ENCODE data around the gene CELF2. TPM values are rescaled to one million over a fixed set of nuclear protein-coding genes. Genes with fewer than 3 reads are reported as not detected.

CELF2 gene
- total RNA-seq, 1 experiment from 2014 or later = 0.07 TPM

DNA sequence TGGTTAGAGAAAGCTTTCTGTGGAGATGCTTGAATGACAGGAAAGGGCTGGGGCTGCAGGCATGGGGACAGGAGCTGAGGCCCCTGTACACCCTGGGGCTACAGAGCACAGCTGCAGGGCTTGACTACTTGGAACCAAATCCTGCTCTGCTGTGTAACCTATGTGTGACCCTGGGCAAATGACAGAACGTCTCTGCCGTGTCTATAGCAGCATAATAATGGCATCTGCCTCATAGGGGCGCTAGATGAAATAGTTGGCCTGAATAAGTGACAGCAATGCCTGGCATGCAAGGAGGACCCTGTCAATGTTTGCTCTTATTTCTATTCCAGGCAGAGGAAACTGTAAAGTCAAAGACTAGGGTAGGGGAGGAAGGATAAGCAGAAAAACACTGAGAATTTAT, 339.8 kb downstream of the CELF2 start:
- CTCF ChIA-PET = no interaction called here
- BruUV-seq (replicated peaks) = no TSS peak
- H3K27me3 Mint-ChIP-seq (ENCODE audit: insufficient read depth, unreplicated experiment) = no peaks in the 10 kb centered on the region

DNA sequence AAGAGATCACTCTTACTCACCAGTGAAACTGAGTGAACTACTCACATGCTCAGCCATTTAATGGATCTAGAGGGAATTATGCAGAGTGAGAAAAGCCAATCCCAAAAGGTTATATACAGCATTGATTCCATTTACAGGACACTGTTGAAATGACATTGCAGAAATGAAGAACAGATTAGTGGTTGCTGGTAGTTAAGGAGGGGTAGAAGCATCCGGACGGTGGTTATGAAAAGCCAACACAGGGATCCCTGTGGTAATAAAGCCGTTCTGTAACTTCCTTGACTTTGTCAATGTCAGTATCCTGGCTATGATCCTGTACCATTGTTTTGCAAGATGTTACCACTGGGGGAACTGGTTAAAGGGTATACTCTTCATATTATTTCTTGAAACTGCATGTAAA, 340.3 kb downstream of the CELF2 start:
- Mint-ChIP-seq H3K9me3 (ENCODE audit: unreplicated experiment) (no peaks in the 10 kb centered on the region), H3K27me3 (ENCODE audit: insufficient read depth, unreplicated experiment) (no peaks in the 10 kb centered on the region), H3K27ac (ENCODE audit: low read depth, unreplicated experiment) (no peak overlapping the region), H3K4me3 (ENCODE audit: unreplicated experiment) (no peak overlapping the region), H3K36me3 (ENCODE audit: insufficient read depth, unreplicated experiment) (peaks cover 5% of the 10 kb centered on the region), H3K4me1 (ENCODE audit: insufficient read depth, unreplicated experiment) (no peaks in the 10 kb centered on the region)
- no peak for DNase-seq (ENCODE audit: unreplicated experiment)
- BruUV-seq (replicated peaks) = no TSS peak
- ChIA-PET CTCF (no interaction called here), POLR2A (no interaction called here)
- intact Hi-C loops (cut with micrococcal nuclease) = no loop called here
- TF ChIP-seq CTCF (IDR thresholded peaks at IDR 0.05; ENCODE audit: unreplicated experiment) = no peak

More for the DNA sequence above, 339.8 kb downstream of the CELF2 start:
- no peak for DNase-seq (ENCODE audit: unreplicated experiment)
- H3K4me1 Mint-ChIP-seq (ENCODE audit: insufficient read depth, unreplicated experiment) = no peaks in the 10 kb centered on the region
- POLR2A ChIA-PET = no interaction called here
- TF ChIP-seq CTCF (IDR thresholded peaks at IDR 0.05; ENCODE audit: unreplicated experiment) = no peak
- H3K4me3 Mint-ChIP-seq (ENCODE audit: unreplicated experiment) = no peak overlapping the region
- intact Hi-C loops (cut with micrococcal nuclease) = no loop called here
- H3K27ac Mint-ChIP-seq (ENCODE audit: low read depth, unreplicated experiment) = no peak overlapping the region
- no peaks in the 10 kb centered on the region for H3K9me3 Mint-ChIP-seq (ENCODE audit: unreplicated experiment)
- peaks cover 5% of the 10 kb centered on the region for H3K36me3 Mint-ChIP-seq (ENCODE audit: insufficient read depth, unreplicated experiment)

- CTCF ChIA-PET = interaction anchor here (0.6 kb wide), 1 partner anchor 26 kb away, joined by 6 read pairs; no protein-coding TSS in a partner anchor
- no TSS peak for BruUV-seq (replicated peaks)
- no peaks in the 10 kb centered on the region for H3K4me1 Mint-ChIP-seq (ENCODE audit: insufficient read depth, unreplicated experiment)
- peaks cover 5% of the 10 kb centered on the region for H3K36me3 Mint-ChIP-seq (ENCODE audit: insufficient read depth, unreplicated experiment)
- DNase-seq (ENCODE audit: unreplicated experiment) = no peak
- H3K4me3 Mint-ChIP-seq (ENCODE audit: unreplicated experiment) = no peak overlapping the region
- POLR2A ChIA-PET = no interaction called here
- no peaks in the 10 kb centered on the region for H3K27me3 Mint-ChIP-seq (ENCODE audit: insufficient read depth, unreplicated experiment)
- H3K27ac Mint-ChIP-seq (ENCODE audit: low read depth, unreplicated experiment) = no peak overlapping the region
- intact Hi-C loops (cut with micrococcal nuclease) = no loop called here
- no peak for TF ChIP-seq CTCF (IDR thresholded peaks at IDR 0.05; ENCODE audit: unreplicated experiment)
- H3K9me3 Mint-ChIP-seq (ENCODE audit: unreplicated experiment) = no peaks in the 10 kb centered on the region
These were observed 341.4 kb downstream of the CELF2 start for GRCh38 chr10:11358923-11359575.

GRCh38 chr10:11359869-11360268, 342.2 kb downstream of the CELF2 start:
- DNase-seq (ENCODE audit: unreplicated experiment) = no peak
- Mint-ChIP-seq H3K27me3 (ENCODE audit: insufficient read depth, unreplicated experiment) (no peaks in the 10 kb centered on the region), H3K36me3 (ENCODE audit: insufficient read depth, unreplicated experiment) (peaks cover 5% of the 10 kb centered on the region), H3K9me3 (ENCODE audit: unreplicated experiment) (no peaks in the 10 kb centered on the region), H3K27ac (ENCODE audit: low read depth, unreplicated experiment) (no peak overlapping the region), H3K4me3 (ENCODE audit: unreplicated experiment) (no peak overlapping the region), H3K4me1 (ENCODE audit: insufficient read depth, unreplicated experiment) (no peaks in the 10 kb centered on the region)
- BruUV-seq (replicated peaks) = no TSS peak
- POLR2A ChIA-PET = no interaction called here
- TF ChIP-seq CTCF (IDR thresholded peaks at IDR 0.05; ENCODE audit: unreplicated experiment) = no peak
- CTCF ChIA-PET = no interaction called here
- intact Hi-C loops (cut with micrococcal nuclease) = no loop called here

All from MCF 10A (cell line).